ENCODE measurements around the gene PRKCA.

Gene PRKCA

GRCh38 chr17:66365903-66366302, 63.5 kb downstream of the PRKCA start:
- no peak for TF ChIP-seq CTCF (IDR thresholded peaks at IDR 0.05)
- TF ChIP-seq ZFX (IDR thresholded peaks at IDR 0.05; ENCODE audit: borderline replicate concordance) = no peak
- no peak overlapping the region for H3K27ac ChIP-seq

DNA sequence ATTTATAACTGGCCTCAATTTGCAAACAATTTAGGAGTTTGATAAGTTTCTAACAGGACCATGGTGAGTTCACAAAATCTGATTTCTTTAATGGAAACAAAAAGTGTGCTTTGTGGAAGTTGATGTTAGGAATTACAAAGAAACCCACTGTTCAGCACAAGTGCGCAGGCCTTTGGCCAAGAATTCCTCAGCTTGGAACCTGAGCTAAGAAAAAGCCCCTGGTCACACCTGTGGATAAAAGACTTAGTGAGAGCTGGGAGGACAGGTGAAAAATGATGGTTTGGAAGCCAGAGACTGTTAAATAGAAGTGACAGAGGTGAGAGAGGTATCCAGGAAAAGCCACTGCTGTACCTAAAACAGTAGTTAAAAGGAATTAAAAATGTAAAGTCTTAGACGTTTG, 64.7 kb downstream of the PRKCA start:
- no peak overlapping the region for H3K27ac ChIP-seq
- TF ChIP-seq CTCF (IDR thresholded peaks at IDR 0.05) (no peak), ZFX (IDR thresholded peaks at IDR 0.05; ENCODE audit: borderline replicate concordance) (no peak)

DNA sequence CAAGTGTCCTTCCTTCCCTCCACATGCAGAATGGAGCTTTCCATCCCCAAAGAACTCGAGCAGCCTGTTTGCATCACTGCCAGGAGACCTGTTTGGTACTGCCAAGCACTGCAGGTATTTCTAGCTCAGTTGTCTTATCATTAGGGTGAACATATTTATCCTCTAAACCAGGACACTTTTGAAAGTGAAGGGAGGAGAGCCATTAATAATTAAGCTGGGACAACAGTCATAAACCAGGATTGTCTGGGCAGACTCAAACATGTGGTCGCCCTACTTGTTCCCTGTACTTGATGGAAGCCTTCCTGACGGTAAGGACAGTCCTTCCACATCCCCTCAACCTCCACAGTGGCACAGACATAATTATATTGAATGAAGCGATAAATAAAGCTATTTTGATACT, 67.4 kb downstream of the PRKCA start:
- no peak overlapping the region for H3K27ac ChIP-seq
- TF ChIP-seq CTCF (IDR thresholded peaks at IDR 0.05) (no peak), ZFX (IDR thresholded peaks at IDR 0.05; ENCODE audit: borderline replicate concordance) (no peak)

- TF ChIP-seq CTCF (IDR thresholded peaks at IDR 0.05) (no peak), ZFX (IDR thresholded peaks at IDR 0.05; ENCODE audit: borderline replicate concordance) (no peak)
- no peak overlapping the region for H3K27ac ChIP-seq
These were observed 69.1 kb downstream of the PRKCA start for GRCh38 chr17:66371561-66371960.

DNA sequence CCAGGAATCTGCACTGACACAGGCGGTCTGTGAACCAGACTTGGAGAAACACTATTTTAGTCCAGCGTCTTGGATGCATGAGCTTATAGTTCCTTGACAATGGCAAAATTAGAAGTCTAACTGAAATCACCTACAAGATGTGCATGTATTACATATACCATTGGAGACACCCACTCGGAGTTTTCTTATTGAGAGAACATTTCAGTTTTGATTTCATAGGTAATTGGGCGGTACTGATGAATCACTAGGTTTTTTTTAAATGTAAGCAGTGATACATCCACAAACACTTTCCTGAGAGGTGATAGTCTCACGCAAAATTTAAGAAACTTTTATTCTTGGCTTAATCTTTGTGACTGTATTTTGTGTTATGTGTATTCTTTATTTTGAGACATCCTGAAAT, 69.8 kb downstream of the PRKCA start:
- H3K27ac ChIP-seq = no peak overlapping the region
- no peak for TF ChIP-seq CTCF (IDR thresholded peaks at IDR 0.05)
- TF ChIP-seq ZFX (IDR thresholded peaks at IDR 0.05; ENCODE audit: borderline replicate concordance) = no peak

GRCh38 chr17:66373079-66373478, 70.7 kb downstream of the PRKCA start:
- TF ChIP-seq CTCF (IDR thresholded peaks at IDR 0.05) (no peak), ZFX (IDR thresholded peaks at IDR 0.05; ENCODE audit: borderline replicate concordance) (no peak)

GRCh38 chr17:66373944-66374817, 71.8 kb downstream of the PRKCA start:
- H3K27ac ChIP-seq = no peak overlapping the region

More at GRCh38 chr17:66373079-66373478, 70.7 kb downstream of the PRKCA start:
- H3K27ac ChIP-seq = no peak overlapping the region

More at GRCh38 chr17:66373944-66374817, 71.8 kb downstream of the PRKCA start:
- TF ChIP-seq CTCF (IDR thresholded peaks at IDR 0.05) = no peak
- TF ChIP-seq ZFX (IDR thresholded peaks at IDR 0.05; ENCODE audit: borderline replicate concordance) = no peak
